GM21360 (cell line): ENCODE data around the gene CDCA8.

Experiments used
- ATAC-seq: cut with Tn5 transposase; IDR thresholded peaks from one replicate; pipeline ENCODE4 v1.9.1; 2021; ENCODE audit warnings: mild to moderate bottlenecking, moderate library complexity; ENCODE audit not compliant: unreplicated experiment

Gene CDCA8

DNA sequence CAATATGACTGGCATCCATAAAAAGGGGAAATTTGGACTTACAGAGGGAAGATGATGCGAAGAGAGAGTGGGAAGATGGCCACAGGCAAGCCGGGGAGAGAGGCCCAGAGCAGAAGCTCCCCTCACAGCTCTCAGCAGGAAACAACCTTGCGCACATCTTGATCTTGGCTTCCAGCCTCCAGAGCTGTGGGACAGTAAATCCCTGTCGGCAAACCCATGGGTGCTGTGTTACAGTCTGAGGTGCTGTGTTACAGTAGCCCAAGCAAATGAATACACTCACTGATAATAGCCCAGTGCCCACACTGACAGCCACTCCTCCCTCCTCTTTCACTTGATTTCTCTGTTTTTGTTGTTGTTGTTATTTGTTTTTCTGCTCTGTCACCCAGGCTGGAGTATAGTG lies 22.4 kb downstream of the CDCA8 start:
- ATAC-seq, result no peak

GRCh38 chr1:37716321-37716720 lies 24.0 kb downstream of the CDCA8 start:
- ATAC-seq, result no peak

- no peak for ATAC-seq
These were observed 25.3 kb downstream of the CDCA8 start for GRCh38 chr1:37717631-37718030.

GRCh38 chr1:37718181-37718900 lies 26.0 kb downstream of the CDCA8 start:
- ATAC-seq, result no peak

DNA sequence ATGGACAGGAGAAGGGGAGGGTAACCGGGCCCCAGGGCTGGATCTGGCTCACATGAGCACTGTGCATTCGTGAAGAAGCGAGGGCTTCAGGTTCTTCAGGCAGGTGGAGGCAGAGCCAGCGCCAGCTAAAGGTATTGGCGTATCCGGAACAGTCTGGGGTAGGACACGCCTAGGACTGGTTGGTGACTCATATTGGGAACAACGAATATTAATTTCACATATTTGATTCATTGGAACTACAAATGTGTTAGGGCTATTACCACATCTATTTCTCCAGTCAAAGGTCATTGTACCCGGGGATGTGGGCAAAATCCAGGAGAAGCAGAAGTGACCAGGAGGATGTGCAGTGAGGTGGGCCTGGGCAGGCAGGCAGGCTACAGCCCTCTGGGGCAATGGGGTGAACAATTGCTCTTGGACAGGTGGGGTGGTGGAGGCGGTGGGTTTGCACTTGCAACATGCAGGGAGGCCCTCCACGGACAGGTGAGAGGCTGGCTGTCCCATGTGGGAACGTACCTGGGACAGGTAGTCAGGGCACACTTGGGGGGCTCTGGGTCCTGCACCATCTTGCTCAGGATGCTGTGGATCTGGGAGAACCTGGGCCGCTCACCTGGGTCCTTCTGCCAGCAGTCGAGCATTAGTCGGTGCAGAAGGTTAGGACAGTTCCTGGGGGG lies 26.7 kb downstream of the CDCA8 start:
- no peak for ATAC-seq

- ATAC-seq, result no peak
These were observed 27.4 kb downstream of the CDCA8 start for GRCh38 chr1:37719572-37720195.

DNA sequence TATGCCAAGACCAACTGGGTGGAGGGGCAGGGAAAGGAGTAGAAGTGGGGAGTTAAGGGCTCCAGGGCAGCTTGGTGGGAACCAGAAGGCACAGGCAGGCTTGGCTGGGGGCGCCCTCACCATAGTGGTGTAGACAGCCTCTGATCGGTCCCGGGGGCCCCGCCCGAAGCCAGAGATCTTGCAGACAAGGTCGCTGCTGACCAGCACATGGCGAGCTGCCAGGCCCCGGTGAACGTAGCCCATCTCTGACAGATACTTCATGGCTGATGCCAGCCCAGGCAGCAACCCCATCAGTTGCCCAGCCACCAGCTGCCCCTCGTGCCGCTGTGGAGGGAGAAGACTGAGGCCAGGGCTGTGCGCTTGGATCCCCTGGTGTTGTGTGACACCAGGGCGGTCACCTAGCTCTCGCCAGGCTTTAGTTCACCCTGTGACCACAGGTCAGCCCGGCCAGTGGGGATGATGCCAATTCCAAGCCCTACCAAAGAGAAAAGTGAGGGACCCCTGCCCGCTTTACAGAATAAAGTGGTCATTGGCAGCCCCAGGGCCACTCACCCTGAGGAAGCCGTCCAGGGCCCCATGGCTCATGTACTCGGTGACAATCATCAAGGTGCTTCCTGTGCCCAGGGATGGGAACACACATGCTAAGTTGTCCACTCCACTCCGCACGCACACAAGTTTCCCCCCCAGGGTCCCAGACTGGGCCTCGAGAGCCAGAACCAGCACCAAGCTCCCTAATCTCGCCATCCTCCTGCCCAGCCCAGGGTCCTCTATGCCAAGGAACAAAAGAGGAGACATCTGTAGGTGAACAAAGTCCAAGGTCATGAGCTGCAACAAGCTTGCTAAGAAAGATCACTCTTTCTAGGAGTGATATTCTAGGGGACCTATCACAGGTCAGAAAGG lies 28.2 kb downstream of the CDCA8 start:
- no peak for ATAC-seq

DNA sequence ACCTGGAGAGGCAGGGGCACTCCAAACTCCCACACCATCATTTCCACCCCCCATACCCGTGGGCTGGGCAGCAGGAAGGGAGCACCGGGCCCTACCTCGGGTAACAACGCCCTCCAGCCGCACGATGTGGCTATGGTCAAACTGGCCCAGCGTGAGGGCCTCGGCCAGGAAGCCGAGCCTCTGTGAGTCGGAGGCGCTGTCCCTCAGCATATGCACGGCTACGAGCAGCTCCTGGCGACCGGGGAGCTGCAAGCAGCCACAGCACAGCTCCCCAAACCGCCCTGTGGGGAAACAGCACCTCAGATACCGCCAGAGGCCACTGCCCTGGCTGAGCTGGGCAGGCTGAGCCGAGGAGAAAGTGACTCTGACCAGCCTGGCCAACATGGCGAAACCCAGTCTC lies 29.2 kb downstream of the CDCA8 start:
- no peak for ATAC-seq

- no peak for ATAC-seq
These were observed 30.1 kb downstream of the CDCA8 start for GRCh38 chr1:37722181-37723071.

GRCh38 chr1:37723072-37723389 lies 30.7 kb downstream of the CDCA8 start:
- no peak for ATAC-seq

- no peak for ATAC-seq
These were observed 31.2 kb downstream of the CDCA8 start for GRCh38 chr1:37723390-37724078.

DNA sequence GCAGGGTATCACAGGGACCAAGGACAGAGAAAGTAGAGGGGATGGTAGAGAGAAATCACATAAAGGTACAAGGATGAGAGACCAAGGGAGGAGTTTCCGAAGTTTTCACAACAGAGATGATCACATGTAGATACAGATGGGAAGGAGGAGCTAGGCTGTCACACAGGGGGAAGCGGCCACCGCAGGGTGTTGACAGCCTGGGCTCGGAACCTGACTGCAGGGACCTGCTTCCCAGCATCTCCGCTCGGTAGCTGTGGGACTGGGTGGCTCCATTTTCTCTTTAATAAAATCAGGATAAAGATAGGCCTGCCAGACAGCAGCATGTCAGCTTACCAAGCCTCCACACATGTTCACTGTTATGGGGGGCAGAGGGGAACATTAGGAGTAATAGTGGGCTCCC lies 32.3 kb downstream of the CDCA8 start:
- no peak for ATAC-seq

DNA sequence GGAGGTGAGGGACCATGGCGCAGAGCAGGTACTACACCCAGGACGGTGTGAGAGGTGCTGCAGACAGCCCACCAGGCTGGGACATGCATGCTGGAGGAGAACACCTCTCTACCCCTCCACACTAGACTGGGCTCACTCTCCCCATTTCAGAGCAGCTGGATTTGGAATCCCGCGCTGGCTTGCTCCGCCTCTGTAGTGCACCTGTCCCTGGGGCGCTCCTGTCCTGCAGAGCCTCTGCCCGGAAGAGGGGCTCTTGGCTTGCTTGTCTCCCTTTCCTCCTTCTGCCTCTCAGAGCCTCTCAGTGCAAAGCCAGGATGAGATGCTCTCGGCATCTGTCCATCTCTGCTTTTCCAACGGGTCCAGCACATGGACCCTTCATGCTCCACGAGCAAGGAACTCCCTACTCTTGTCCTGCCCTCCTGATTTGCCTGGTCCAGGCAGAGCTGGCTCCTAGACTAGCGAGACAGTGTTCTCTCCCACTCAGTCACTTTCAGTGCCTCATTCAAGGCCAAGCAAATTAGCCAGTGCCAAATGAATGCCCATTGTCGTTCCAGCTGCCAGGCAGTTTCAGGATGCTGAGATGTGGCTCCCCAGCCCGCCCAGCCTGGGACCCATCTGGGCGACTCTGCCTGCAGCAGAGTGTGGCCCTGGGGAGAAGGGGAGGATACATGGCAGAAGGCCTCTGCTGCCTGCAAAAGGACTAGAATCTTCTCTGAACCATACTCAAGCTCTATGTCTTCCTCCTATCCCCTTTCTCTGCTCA lies 33.7 kb downstream of the CDCA8 start:
- no peak for ATAC-seq

DNA sequence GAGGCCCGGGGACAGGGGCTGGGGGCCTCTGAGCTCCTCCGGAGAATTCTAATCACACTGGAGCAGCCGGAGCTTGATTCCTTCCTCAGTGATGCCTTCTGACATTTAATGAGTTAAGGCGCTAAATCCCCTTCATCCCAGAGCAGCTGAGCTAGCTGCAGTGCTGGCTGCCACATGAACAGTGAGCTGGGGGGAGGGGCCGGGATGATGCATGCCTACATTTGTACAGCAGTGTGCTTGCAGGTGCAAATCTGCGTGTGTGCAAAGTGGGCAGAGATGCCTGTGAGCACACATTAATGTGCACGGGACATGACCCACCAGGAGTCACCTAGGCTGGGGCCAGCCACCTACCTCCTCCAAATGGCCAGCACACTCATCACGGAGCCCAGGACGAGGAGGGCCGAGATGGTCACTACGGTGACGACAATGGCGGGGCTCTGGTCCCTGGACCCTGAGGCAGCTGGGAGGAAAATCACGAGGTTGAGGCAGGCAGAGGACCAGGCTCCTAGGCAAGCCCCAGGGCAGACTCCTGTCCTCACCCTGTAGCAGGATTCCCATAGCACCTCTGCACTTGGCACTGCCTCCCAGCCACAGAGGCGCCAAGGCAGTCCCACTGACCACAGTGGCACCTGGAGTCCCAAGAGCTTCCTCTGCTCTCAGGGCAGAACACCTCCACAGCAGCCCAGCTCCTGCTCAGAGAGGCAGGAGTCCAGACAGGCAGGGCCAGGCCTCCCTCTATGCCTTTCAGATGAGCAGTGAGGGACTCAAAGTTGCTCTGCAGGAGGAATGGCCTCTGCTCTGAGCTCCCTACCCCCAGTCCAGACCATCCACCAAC lies 34.7 kb downstream of the CDCA8 start:
- no peak for ATAC-seq

DNA sequence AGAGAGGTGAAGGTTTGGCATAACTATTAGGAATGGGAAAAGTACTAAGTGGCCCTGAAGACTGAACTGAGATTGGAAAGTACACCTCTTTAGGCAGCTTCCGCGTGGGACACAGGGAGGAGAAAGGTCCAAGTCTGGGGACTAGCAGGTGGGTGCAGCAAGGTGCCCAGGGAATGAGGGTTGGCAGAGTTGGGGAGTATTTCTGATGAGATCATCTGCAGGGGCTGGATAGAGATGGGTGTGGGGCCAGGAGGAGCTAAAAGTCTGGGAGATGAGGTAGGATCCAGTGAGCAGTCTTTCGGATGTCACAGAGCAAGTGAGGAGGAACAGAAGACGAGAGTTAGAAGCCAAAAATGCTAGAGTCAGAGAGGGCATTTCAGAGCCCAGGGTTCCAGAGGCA lies 36.1 kb downstream of the CDCA8 start:
- ATAC-seq, result no peak

DNA sequence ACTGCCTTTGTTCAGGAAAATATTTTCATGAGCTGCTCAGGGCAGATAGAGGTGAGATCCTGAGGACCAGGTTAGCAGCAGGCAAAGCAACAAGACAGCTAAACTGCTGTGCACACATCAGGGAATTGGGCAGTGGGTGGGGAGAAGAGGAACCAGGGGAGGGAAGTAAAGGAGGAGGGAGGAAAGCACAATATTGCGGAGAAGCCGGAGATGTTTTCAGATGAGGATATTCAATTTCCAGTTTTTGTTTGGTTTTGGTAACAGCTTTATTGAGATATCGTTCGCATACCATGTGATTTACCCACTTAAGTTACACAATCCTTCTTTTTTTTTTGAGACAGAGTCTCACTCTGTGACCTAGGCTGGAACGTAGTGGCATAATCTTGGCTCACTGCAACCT lies 38.1 kb downstream of the CDCA8 start:
- no peak for ATAC-seq

GRCh38 chr1:37731312-37732019 lies 39.1 kb downstream of the CDCA8 start:
- no peak for ATAC-seq
